SK-N-MC (cell line): ENCODE measurements around the gene WDFY4.

ENCODE experiments used
- EZH2 ChIP-seq: fragments of 200-600 bp; sonication (generic); IDR thresholded peaks from one replicate; pipeline ENCODE4 v1.6.1; 2017; ENCODE audit warnings: antibody characterized with exemption
- POLR2AphosphoS5 ChIP-seq: IDR thresholded peaks from 2 replicates; pipeline ENCODE4 v1.6.1; 2012; ENCODE audit warnings: mild to moderate bottlenecking, low read depth, low read length, borderline replicate concordance

DNA sequence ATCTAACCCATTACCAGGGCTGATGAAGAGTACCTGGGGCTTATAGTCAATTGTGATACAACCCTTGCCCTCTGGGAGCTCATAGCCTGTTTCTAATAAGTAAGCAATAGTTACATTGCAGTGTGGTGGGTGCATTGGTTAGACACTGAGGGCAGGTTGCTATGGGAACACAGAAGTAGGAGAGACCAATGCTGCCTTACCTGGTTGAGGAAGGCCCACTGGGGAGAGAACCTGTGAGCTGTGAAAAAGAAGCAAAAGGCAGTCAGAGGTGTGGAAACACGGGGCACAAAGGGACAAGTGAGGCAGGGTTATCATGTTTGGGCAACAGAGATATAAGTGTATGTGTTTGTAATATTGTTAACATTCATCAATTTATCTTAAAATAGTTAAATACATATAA lies 51.9 kb downstream of the WDFY4 start:
- TF ChIP-seq EZH2, result no peak
- no peak for TF ChIP-seq POLR2AphosphoS5
